D341Med (cell line): ENCODE measurements around the gene CSNK1D.
A peak's percentile ranks its signal among the peaks of the same experiment; 100 is the strongest.
"Not testable (repeated sequence)": the region's sequence is repeated elsewhere in the genome, so short reads cannot be mapped to it uniquely, and the experiment has no call there.

ENCODE experiments used
- DNase-seq: peaks from one replicate; pipeline ENCODE4 v3.0.0; 2012; ENCODE audit warnings: low spot score

CSNK1D gene

GRCh38 chr17:82215095-82215971 lies 58.2 kb downstream of the CSNK1D start:
- peak; percentile 81 for DNase-seq

GRCh38 chr17:82214012-82214628 lies 59.4 kb downstream of the CSNK1D start:
- DNase-seq: peak; percentile 37

GRCh38 chr17:82213251-82214011 lies 60.1 kb downstream of the CSNK1D start:
- DNase-seq: peak; percentile 90

- DNase-seq: peak; percentile 99
Measured at GRCh38 chr17:82212331-82213250, 60.9 kb downstream of the CSNK1D start, which contains the start of gene CCDC57. TSS of gene CCDC57 (minus strand) at chr17:82212842. CDS start at chr17:82201944, 10,898 bp downstream.

GRCh38 chr17:82210655-82211054 lies 62.8 kb downstream of the CSNK1D start:
- not testable (repeated sequence) for DNase-seq

GRCh38 chr17:82205720-82206508 lies 67.6 kb downstream of the CSNK1D start:
- DNase-seq: peak; percentile 94

- no peak for DNase-seq
Measured at GRCh38 chr17:82204831-82205719, 68.4 kb downstream of the CSNK1D start.

- no peak for DNase-seq
Measured at GRCh38 chr17:82203920-82204319, 69.6 kb downstream of the CSNK1D start.

GRCh38 chr17:82202981-82203380 lies 70.5 kb downstream of the CSNK1D start:
- no peak for DNase-seq

- no peak for DNase-seq
Measured at GRCh38 chr17:82201498-82201910, 72.0 kb downstream of the CSNK1D start.

GRCh38 chr17:82200743-82201497 lies 72.6 kb downstream of the CSNK1D start:
- DNase-seq: no peak

- DNase-seq: no peak
Measured at GRCh38 chr17:82200135-82200534, 73.4 kb downstream of the CSNK1D start.

GRCh38 chr17:82199496-82199895 lies 74.0 kb downstream of the CSNK1D start:
- DNase-seq: no peak

- DNase-seq: no peak
Measured at GRCh38 chr17:82198092-82198491, 75.4 kb downstream of the CSNK1D start.

- no peak for DNase-seq
Measured at GRCh38 chr17:82195675-82196672, 77.5 kb downstream of the CSNK1D start.

GRCh38 chr17:82194765-82195164 lies 78.7 kb downstream of the CSNK1D start:
- no peak for DNase-seq

- DNase-seq: no peak
Measured at GRCh38 chr17:82193520-82194220, 79.8 kb downstream of the CSNK1D start.
